GM20000 (cell line): Measurements from ENCODE around the gene AMPD1.

Experiments
- DNase-seq: peaks from one replicate; pipeline ENCODE4 v3.0.0; 2012; ENCODE audit warnings: low spot score
- CTCF ChIP-seq: IDR thresholded peaks from 2 replicates; pipeline ENCODE4 v1.5.1; 2012; ENCODE audit warnings: mild to moderate bottlenecking, control low read depth; ENCODE audit errors: extremely low read depth, missing control alignments

Gene AMPD1

DNA sequence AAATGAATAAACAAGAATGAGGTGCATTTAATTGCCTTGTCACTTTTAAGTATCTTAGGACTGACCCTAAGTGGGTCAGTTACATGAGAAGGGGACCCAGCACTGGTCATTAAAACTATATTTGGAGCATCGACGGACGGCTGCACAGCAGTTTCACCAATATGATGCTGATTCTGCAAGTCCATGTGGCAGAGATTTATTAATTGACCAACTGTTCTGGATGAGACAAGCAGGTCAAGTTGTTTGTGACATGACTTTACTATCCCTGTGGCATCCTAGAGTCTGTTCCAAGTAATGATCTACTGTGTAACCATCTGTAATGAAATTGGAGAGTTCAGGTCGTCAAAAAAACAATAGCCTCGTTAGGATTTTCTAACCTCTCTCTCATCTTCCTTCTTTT, 9.5 kb downstream of the AMPD1 start:
- no peak for DNase-seq
- no peak for TF ChIP-seq CTCF

GRCh38 chr1:114677691-114678090, 17.7 kb downstream of the AMPD1 start:
- no peak for TF ChIP-seq CTCF
- DNase-seq, result no peak

- no peak for DNase-seq
- TF ChIP-seq CTCF, result no peak
Measured at GRCh38 chr1:114676115-114676514, 19.2 kb downstream of the AMPD1 start.

DNA sequence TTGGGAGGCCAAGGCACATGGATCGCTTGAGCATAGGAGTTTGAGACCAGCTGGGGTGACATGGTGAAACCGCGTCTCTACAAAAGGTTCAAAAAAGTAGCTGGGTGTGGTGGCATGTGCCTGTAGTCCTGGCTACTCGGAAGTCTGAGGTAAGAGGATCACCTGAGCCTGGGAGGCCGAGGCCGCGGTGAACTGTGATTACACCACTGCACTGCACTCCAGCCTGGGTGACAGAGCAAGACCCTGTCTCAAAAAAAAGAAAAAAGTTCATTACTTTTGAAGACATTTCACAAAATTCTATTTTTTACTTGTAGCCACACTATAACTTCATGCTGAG, 23.4 kb downstream of the AMPD1 start:
- no peak for TF ChIP-seq CTCF
- DNase-seq, result no peak

GRCh38 chr1:114671011-114671938, 24.1 kb downstream of the AMPD1 start:
- peak; percentile 36 for DNase-seq
- no peak for TF ChIP-seq CTCF

DNA sequence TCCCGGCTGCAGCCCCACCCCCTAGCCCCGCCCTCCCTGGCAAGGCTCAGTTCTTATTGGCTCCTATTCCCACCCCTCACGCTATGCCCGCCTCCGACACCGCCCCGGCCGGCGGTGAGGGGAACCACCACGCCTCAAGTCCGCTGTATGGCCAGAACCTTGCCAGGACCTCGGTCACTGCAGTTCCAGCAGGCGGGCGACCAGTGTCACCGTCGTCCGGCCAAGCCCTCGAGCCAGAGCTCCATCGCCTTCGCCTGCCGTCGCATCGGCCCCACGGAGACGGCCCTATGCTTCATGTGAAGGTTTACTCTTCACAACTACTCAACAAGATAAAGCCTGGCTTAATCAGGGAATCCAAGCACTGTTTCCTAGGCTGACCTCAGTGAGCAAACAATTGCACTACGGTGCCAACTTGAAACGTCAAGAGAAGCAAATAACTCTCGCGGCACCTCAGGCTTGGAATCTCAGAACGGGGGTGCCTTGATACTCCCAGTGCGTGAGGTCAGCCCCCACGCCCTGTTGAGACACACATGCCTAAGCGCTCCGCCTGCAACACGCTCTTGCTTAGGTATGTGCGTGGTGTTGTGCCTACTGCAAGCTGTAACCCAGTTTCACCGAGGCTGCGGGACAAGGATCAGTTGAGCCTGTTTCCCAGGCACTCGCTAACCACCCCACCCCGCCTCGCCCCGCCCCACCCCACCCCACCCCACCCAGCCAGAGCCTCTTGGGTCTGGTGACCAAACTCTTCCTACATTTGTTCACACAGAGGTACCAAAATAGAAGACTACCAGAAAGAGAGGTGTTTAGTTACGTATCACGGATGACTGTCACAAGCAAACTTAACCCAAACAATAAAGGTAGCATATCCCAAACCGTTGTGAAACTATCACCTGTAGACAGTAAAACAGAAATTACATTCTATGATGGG, 25.0 kb downstream of the AMPD1 start:
- TF ChIP-seq CTCF, result no peak
- DNase-seq, result peak; percentile 94

- no peak for DNase-seq
- no peak for TF ChIP-seq CTCF
Measured at GRCh38 chr1:114669562-114670082, 25.7 kb downstream of the AMPD1 start, which contains the start of gene DENND2C. TSS of gene DENND2C (minus strand) at chr1:114670049. CDS start at chr1:114625984, 44,065 bp downstream.
